Measurements from ENCODE around the gene TEX261. TPM values are rescaled to one million over a fixed set of nuclear protein-coding genes. Genes with fewer than 3 reads are reported as not detected.
"Not testable (repeated sequence)": the region's sequence is repeated elsewhere in the genome, so short reads cannot be mapped to it uniquely, and the experiment has no call there.

TEX261 gene
- total RNA-seq: 18.1 TPM

DNA sequence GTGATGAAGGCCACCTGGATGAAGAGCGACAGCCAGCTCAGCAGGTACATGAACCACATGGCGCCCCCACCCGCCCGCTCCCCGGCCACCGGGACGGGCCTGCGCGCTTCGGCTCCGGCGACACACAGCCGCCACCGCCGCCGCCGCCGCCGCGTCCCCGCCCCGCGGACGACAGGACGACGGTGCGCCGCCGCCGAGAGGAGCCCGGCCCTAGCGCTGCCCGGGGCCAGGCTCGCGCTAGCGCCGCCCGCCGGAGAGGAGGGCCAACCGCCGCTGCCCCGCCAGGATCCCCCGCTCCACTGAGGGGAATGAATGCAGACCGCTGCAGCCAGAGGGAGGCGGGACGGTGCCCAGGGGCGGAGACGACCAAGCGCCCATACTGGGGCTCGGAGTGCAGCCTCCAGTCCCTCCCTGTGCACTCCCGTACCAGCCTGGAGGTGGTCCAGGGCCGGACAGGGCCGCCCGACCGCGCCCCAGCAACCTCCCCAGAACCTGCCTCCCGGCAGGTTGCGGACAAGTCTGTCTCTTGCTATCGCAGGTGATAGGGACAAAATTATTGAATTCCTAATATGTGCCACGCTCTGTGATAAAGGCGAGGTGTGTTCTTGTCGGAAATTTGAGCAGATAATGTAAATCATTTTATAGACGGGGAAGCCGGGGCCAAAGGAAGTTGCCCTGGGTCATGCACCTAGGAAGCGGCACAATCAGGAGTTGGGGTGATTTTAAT, at the start of gene TEX261:
Gene TEX261, minus strand, starts transcription at position 175 of the 727 bp plus-strand sequence. Its CDS starts 116 bp downstream, at position 59.
- peak; percentile 86 for DNase-seq

- no peak for DNase-seq
Measured at GRCh38 chr2:71043531-71044407, 49.1 kb upstream of the TEX261 start.

DNA sequence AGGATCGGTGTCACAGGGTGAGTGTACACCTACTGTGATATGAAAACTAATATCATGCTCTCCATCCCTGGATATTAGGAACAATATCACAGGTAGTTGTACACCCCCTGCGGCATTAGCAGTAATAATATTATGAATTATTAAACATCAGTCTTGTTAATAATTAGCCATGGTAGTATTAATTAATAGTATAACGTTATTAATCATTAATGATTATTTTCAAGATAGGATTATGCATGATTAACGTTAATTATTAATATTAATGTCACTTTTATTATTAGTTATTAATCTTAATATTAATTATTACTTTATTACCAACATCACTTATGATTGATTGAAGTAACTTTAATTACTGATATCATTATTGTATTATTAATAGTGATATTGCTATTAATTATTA, 47.6 kb upstream of the TEX261 start:
- DNase-seq: no peak

DNA sequence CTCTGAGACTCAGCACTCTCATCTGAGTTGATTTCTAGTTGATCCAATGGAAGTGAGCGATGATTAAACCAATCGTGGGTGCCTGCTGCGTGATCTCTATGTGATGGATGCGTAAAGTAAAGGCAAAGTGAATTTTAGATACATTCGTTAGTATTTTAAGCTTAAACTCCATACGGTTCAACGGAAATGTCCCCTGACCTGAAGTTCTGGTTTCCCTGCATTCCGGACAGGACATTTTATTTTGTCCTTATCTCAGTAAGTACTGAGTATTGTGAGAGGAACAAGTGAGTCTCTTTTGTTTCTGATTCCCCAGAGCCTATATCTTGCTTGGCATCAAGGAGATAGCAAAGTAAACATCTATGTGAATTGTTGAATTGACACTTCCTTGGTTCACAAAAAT, 41.6 kb upstream of the TEX261 start:
- DNase-seq: not testable (repeated sequence)

DNA sequence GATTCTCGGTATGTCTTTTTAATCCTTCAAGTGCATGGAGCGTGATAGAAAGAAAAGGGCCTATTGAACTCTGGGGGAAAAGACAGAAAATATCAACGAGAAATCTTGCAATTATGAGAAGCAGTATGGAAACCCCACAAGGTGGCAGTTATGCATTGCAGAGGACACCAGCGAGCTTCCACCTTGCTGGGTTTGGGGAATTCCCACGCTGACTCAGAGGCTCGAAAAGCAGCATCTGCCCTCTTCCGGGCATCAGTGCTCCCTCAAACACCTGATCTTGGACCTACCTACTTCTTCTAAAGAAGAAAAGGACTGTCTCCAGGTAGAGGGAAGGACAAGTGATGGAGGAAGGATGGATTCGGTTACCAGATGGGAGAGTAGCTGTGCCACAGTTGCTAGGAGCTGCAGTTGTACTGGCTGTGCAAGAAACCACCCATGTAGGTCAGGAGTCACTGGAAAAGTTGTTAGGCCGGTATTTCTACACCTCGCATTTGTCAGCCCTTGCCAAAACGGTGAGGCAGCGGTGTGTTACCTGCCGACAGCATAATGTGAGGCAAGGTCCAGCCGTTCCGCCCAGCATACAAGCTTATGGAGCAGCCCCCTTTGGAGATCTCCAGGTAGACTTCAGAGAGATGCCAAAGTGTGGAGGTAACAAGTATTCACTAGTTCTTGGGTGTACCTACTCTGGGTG, 29.0 kb upstream of the TEX261 start:
- not testable (repeated sequence) for DNase-seq

DNA sequence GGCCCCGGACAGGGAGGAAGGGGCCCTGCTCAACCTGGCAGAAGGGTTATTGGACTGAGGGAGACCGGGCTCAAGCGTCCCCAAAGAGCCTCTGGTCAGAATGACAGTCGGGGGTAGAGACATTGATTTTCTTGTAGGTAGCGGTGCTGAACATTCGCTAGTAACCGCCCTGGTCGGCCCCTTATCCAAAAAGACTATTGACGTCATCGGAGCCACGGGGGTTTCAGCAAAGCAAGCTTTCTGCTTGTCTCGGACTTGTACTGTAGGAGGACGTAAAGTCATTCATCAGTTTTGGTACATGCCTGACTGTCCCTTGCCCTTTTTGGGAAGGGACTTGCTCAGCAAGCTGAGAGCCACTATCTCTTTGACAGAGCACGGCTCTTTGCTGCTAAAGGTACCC, 26.7 kb upstream of the TEX261 start:
- not testable (repeated sequence) for DNase-seq

GRCh38 chr2:71019989-71020388, 25.3 kb upstream of the TEX261 start:
- DNase-seq: not testable (repeated sequence)

DNA sequence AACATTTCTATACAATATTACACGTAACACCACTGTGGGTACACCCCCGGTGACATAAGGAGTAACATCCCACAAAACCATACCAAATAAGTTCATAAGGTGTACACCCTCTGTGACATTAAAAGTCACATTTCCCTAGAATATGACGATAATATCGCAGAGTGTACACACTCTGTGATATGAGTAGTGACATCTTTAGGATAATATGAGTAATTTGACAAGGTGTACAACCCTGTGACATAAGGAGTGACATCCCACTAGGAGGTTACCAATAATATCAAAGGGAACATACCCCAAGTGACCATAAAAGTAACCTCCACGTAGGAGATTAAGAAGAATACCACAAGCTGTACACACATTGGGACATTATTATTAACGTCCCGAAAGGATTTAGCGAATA, 24.0 kb upstream of the TEX261 start:
- no peak for DNase-seq

DNA sequence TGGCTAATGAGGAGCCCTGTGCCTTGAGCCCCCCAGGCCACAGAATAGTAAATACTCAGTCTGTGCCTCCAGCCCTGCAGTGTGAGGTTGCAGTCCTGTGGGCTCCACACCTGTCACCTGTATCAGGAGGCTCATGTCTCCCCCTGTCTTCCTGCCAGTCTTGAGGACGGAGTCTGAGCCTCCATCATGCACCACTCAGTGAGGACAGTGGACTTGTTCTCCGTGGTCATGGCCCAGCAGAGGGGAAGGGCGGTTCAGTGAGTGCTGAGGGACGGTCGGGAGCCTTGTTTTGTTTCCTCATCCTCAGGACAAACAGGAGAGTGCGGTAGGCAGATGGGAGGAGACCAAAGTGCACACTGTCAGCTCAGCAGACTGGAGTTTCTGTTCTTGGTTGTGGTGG, 17.1 kb upstream of the TEX261 start:
- DNase-seq: not testable (repeated sequence)

DNA sequence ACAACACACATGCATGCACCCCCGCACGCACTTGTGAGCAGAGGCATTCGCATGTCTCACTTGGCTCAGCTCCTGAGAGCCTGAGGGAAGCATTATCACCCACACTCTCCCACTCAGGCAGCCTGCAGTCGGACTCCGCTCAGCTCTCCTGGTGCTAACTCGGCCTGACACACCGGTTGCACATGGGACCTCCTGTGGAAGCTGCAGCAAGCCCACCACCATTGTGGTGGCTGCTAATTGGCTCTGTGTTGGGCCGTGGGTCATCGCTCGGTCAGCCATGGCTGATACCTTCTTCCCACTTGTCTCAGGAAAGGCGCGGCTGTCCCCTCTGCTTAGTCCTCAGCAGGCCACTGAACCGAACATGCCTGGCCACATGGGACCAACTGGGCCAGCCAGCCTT, 13.7 kb upstream of the TEX261 start:
- DNase-seq: no peak

DNA sequence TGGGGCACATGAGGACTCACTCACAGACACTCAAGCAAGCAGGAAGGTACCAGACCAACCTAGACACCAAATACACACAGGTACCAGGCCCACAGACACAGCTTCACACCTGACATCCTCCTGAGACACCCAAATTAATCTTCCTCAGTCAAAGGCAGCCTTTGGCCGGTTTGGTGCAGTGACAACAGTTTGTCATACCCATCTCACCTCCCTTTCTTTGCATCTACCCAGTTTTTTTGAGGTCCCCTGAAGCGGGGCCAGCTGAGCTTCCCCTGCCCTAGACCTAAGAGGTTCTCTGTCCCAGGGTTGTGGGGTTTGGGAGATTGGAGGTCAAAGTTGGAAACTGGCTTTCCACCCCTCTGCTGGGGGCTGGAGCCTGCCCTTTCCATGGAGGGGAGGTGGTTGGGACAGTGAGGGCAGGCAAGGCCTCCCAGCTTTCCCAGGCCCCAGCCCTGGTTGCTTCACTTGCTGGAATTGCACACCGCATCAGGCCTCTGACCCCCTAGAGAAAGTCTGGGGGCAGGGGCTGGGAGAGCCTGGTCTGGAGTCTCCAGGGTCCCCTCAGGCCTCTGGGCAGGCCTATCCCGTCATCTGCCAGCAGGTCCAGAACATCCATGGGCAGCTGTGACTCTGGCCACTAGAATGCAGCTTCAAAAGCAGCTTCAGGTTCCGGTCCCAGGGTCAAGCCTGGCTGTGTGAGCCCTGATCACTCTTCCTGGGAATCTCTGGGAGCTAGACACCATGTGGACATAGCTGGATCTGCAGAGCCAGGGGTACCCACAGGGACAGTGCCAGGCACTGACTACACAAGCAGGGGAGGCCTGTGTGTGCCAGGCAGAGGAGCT, 12.5 kb upstream of the TEX261 start:
- DNase-seq: no peak

GRCh38 chr2:71006323-71006722, 11.7 kb upstream of the TEX261 start:
- no peak for DNase-seq

DNA sequence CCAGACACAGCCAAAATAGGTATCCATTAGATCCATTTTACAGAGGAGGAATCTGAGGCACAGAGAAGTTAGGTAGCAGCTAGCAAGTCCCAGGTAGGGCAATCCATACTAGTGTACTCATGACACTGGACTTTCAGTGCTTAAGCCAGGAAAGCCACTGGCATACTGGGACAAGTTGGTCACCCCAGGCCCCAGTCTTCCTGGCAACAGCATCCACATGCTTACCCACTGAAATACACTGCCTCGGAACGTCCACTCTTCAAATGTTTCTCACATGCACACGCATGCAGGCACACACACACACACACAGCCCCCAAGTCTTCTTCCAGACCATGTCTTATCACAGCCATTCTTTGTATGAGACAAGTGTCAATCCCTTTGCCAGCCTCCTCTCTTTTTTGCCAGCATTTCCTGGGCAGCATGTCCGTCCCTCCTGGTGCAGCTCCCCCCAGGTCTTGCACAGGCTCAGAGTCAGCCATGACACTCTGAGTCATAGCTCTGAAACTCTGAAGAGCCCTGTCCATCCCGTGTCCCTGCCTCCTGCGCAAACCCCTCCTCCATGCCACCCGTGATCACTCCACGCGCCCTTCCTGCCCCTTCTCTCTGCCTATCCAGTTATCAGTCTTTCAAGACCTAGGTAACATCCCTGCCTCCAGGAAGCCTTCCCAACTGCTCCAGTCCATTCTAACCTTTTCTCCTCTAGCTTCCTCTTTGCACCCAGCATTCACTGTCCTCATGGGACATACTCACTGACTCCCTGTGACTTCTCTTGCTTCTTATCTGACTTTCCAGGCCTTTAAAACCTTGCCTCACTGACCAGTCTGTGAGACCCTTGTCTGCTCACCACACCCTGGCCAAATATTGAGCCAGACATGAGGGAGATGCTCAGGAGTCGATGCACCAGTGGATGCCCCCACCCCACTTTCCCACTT, 10.9 kb upstream of the TEX261 start:
- no peak for DNase-seq

- no peak for DNase-seq
Measured at GRCh38 chr2:71004857-71005256, 10.2 kb upstream of the TEX261 start.

DNA sequence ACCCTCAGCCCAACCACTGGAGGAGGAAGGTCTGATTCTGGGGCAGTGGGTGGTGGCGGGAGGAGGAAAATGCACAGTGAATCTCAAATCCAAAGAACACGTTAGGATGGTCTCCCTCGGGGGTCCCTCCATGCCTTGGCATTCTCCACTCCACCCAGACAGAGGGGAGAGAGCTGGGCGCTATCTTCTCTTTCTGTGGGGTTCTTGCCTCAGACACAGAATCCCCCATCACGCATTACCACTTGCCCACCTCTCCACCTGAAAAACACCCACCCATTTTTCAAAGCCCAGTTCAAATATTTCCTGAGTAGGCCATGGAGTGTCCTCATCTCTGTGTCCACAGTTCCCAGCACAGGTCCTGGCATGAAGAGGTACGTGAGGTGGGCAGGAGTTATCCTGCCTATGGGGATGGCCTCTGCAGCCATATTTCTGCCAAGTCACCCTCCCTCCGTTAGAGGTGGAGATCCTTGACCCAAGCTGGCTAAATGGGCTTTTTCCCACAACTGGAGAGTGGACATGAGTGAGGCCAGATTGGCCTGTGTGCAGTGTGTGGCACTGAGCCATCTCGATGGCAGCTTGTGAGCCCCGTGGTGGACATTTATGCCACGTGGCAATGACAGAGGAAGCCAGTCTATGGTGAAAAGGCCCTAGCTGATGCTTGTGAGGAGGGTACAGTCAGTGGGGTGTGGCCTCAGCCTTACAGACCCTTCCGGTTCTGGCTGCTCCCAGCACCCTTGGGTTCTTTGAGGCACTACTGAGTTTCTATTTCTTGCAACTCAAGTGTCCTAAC, 9.5 kb upstream of the TEX261 start:
- no peak for DNase-seq

DNA sequence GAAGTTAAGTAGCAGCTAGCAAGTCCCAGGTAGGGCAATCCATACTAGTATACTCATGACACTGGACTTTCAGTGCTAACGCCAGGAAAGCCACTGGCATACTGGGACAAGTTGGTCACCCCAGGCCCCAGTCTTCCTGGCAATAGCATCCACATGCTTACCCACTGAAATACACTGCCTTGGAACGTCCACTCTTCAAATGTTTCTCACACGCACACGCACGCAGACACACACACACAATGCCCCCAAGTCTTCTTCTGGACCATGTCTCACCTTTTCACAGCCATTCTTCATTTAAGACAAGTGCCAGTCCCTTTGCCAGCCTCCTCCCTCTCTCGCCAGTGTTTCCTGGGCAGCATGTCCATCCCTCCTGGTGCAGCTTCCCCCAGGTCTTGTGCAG, 8.7 kb upstream of the TEX261 start:
- no peak for DNase-seq

- no peak for DNase-seq
Measured at GRCh38 chr2:71001981-71002570, 7.4 kb upstream of the TEX261 start.

DNA sequence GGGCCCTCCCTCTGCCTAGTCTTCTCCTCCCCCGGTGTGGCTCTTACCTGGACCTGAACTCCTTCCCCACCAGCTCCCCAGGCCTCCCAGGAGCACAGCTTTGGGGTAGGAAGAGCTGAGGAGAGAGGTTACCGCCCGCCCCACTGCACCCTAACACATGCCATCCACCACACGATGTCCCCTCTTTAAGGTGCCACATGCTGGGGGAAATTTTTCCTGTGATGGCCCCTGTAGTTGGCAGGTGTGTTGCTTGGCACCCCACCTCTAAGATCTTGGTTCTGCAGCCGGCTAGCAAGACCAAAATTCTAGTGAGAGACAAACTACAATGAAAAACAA, 6.9 kb upstream of the TEX261 start:
- DNase-seq: no peak

GRCh38 chr2:71000780-71001591, 6.3 kb upstream of the TEX261 start:
- peak; percentile 37 for DNase-seq
